HepG2 (cell line): Measurements from ENCODE around the gene PIP5K1A. TPM values are rescaled to one million over a fixed set of nuclear protein-coding genes. Genes with fewer than 3 reads are reported as not detected.
A peak's percentile ranks its signal among the peaks of the same experiment; 100 is the strongest.

ENCODE experiments used
- FOXA3 ChIP-seq: IDR thresholded peaks from 2 replicates; pipeline ENCODE4 v1.6.1; 2016; ENCODE audit warnings: missing genetic modification reagents, missing compliant biosample characterization
- GLMP ChIP-seq: sonication (generic); formaldehyde crosslinking; IDR thresholded peaks from 2 replicates; pipeline ENCODE4 v1.9.0; 2021; ENCODE audit warnings: missing genetic modification reagents, mild to moderate bottlenecking, borderline replicate concordance
- JARID2 ChIP-seq: sonication (generic); formaldehyde crosslinking; IDR thresholded peaks from 2 replicates; pipeline ENCODE4 v1.8.1; 2023; ENCODE audit warnings: missing genetic modification reagents, inconsistent platforms; ENCODE audit not compliant: insufficient replicate concordance
- KLF15 ChIP-seq: sonication (generic); formaldehyde crosslinking; IDR thresholded peaks from 2 replicates; pipeline ENCODE4 v1.8.1; 2023; ENCODE audit warnings: borderline replicate concordance, mild to moderate bottlenecking, inconsistent platforms, missing genetic modification reagents, mixed read lengths
- MAFF ChIP-seq: IDR thresholded peaks from 2 replicates; pipeline ENCODE4 v1.6.1; 2011; ENCODE audit warnings: low read depth, low read length, improper control_type of control experiment
- MAZ ChIP-seq, 2 experiments: sonication (generic) in 1 of 2; formaldehyde crosslinking in 1 of 2; IDR thresholded peaks; 2 replicates each; pipeline versions ENCODE4 v1.5.0 to v1.6.1; 2012 to 2020; ENCODE audit warnings: low read depth in 2 of 2, mild to moderate bottlenecking in 2 of 2, borderline replicate concordance in 1 of 2, improper control_type of control experiment in 1 of 2, low read length in 1 of 2, missing genetic modification reagents in 1 of 2, moderate library complexity in 1 of 2
- MIER2 ChIP-seq: IDR thresholded peaks from 2 replicates; pipeline ENCODE4 v1.6.1; 2016; ENCODE audit warnings: missing biosample characterization, missing genetic modification reagents
- RBM22 ChIP-seq: fragments of 200-400 bp; formaldehyde crosslinking; optimal IDR thresholded peaks from 2 replicates; pipeline ENCODE3; 2017; ENCODE audit warnings: mild to moderate bottlenecking, low read length, moderate library complexity
- TCF7 ChIP-seq: sonication (generic); IDR thresholded peaks from 2 replicates; pipeline ENCODE4 v1.6.1; 2016; ENCODE audit warnings: antibody characterized with exemption, low read depth
- YEATS2 ChIP-seq: sonication (generic); formaldehyde crosslinking; IDR thresholded peaks from 2 replicates; pipeline ENCODE4 v1.4.0; 2020; ENCODE audit warnings: missing genetic modification reagents, borderline replicate concordance
- ZNF121 ChIP-seq: sonication (generic); formaldehyde crosslinking; IDR thresholded peaks from 2 replicates; pipeline ENCODE4 v1.5.0; 2020; ENCODE audit warnings: mild to moderate bottlenecking, missing genetic modification reagents
- ZNF251 ChIP-seq: sonication (generic); formaldehyde crosslinking; IDR thresholded peaks from 2 replicates; pipeline ENCODE4 v1.9.0; 2021; ENCODE audit warnings: mild to moderate bottlenecking, missing genetic modification reagents
- ZNF33B ChIP-seq: sonication (generic); formaldehyde crosslinking; IDR thresholded peaks from 2 replicates; pipeline ENCODE4 v1.5.1; 2020; ENCODE audit warnings: mild to moderate bottlenecking, missing genetic modification reagents
- ZNF557 ChIP-seq: sonication (generic); formaldehyde crosslinking; IDR thresholded peaks from 2 replicates; pipeline ENCODE4 v1.4.0; 2020; ENCODE audit warnings: missing genetic modification reagents
- ZNF598 ChIP-seq: sonication (generic); formaldehyde crosslinking; IDR thresholded peaks from 2 replicates; pipeline ENCODE4 v1.5.1; 2020; ENCODE audit warnings: mild to moderate bottlenecking, missing genetic modification reagents, borderline replicate concordance
- ZNF709 ChIP-seq: sonication (generic); formaldehyde crosslinking; IDR thresholded peaks from 2 replicates; pipeline ENCODE4 v1.5.0; 2020; ENCODE audit warnings: mild to moderate bottlenecking, missing genetic modification reagents
- polyA plus RNA-seq, 8 experiments: library from polyadenylated mRNA; depleted of rRNA in 3 of 8; stranded (reverse) in 7 of 8; unstranded in 1 of 8; fragments of >200 nt; fragmentation: Illumina TruSeq in 4 of 8; extraction: Trizol in 4 of 8; gene quantifications; 2 replicates each; pipeline versions ENCODE4 v1.2.1 to v1.2.3, GENCODE V29; 2011 to 2016; ENCODE audit warnings: low read depth in 4 of 8, missing spikeins in 1 of 8, mixed read lengths in 1 of 8; ENCODE audit not compliant: insufficient read depth in 1 of 8
- total RNA-seq, 5 experiments: library from RNA; depleted of rRNA; stranded (reverse); fragments of >200 nt; fragmentation: Illumina TruSeq; extraction: Trizol; gene quantifications; 2 replicates each; pipeline ENCODE4 v1.2.3, GENCODE V29; 2016; ENCODE audit warnings: low read depth in 1 of 5
- TF ChIP-seq, protein P1 (sequence below): sonication (generic); formaldehyde crosslinking; IDR thresholded peaks from 2 replicates; pipeline ENCODE4 v1.4.0; 2020; ENCODE audit warnings: mild to moderate bottlenecking, missing genetic modification reagents, borderline replicate concordance
- TF ChIP-seq, protein P2 (sequence below): conservative IDR thresholded peaks from 2 replicates; pipeline ENCODE4 v1.6.1; 2018; ENCODE audit warnings: missing genetic modification reagents

PIP5K1A gene
- total and polyA plus RNA-seq, 2 of the 13 experiments (the other 11 are each of a cell fraction or from before 2014, with no cell fraction given), result 45.3 to 65.1 TPM

GRCh38 chr1:151198254-151199127 is at the start of gene PIP5K1A (continued):
- TF ChIP-seq, protein P1, sequence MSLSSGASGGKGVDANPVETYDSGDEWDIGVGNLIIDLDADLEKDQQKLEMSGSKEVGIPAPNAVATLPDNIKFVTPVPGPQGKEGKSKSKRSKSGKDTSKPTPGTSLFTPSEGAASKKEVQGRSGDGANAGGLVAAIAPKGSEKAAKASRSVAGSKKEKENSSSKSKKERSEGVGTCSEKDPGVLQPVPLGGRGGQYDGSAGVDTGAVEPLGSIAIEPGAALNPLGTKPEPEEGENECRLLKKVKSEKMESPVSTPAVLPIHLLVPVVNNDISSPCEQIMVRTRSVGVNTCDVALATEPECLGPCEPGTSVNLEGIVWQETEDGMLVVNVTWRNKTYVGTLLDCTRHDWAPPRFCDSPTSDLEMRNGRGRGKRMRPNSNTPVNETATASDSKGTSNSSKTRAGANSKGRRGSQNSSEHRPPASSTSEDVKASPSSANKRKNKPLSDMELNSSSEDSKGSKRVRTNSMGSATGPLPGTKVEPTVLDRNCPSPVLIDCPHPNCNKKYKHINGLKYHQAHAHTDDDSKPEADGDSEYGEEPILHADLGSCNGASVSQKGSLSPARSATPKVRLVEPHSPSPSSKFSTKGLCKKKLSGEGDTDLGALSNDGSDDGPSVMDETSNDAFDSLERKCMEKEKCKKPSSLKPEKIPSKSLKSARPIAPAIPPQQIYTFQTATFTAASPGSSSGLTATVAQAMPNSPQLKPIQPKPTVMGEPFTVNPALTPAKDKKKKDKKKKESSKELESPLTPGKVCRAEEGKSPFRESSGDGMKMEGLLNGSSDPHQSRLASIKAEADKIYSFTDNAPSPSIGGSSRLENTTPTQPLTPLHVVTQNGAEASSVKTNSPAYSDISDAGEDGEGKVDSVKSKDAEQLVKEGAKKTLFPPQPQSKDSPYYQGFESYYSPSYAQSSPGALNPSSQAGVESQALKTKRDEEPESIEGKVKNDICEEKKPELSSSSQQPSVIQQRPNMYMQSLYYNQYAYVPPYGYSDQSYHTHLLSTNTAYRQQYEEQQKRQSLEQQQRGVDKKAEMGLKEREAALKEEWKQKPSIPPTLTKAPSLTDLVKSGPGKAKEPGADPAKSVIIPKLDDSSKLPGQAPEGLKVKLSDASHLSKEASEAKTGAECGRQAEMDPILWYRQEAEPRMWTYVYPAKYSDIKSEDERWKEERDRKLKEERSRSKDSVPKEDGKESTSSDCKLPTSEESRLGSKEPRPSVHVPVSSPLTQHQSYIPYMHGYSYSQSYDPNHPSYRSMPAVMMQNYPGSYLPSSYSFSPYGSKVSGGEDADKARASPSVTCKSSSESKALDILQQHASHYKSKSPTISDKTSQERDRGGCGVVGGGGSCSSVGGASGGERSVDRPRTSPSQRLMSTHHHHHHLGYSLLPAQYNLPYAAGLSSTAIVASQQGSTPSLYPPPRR (CRISPR knock-in tag), result no peak
- TF ChIP-seq MIER2 (CRISPR knock-in tag), result peak; percentile 28; the same call in 1 of the 2 replicates
- no peak for TF ChIP-seq MAZ (IDR thresholded peaks at IDR 0.05; ENCODE audit: borderline replicate concordance, low read depth, low read length)
- TF ChIP-seq MAZ (CRISPR knock-in tag; IDR thresholded peaks at IDR 0.05; ENCODE audit: low read depth), result peak; percentile 58
- TF ChIP-seq ZNF557, result no peak
- TF ChIP-seq JARID2 (CRISPR knock-in tag), result no peak
- TF ChIP-seq ZNF709 (CRISPR knock-in tag), result no peak; the same call in 1 of the 2 replicates
- no peak for TF ChIP-seq GLMP (CRISPR knock-in tag)
- no peak for TF ChIP-seq RBM22
- no peak for TF ChIP-seq ZNF251 (CRISPR knock-in tag)
- TF ChIP-seq FOXA3 (CRISPR knock-in tag), result peak; percentile 16
- TF ChIP-seq ZNF598, result peak; percentile 7; the same call in 1 of the 2 replicates
- no peak for TF ChIP-seq ZNF121 (CRISPR knock-in tag)
- no peak; the same call in 1 of the 2 replicates for TF ChIP-seq ZNF33B (CRISPR knock-in tag)
- TF ChIP-seq YEATS2 (CRISPR knock-in tag), result peak; percentile 82; the same call in 1 of the 2 replicates
- TF ChIP-seq TCF7, result 0 out of 2 replicates have a peak, but pooled peaks have one; percentile 13
- TF ChIP-seq, protein P2, sequence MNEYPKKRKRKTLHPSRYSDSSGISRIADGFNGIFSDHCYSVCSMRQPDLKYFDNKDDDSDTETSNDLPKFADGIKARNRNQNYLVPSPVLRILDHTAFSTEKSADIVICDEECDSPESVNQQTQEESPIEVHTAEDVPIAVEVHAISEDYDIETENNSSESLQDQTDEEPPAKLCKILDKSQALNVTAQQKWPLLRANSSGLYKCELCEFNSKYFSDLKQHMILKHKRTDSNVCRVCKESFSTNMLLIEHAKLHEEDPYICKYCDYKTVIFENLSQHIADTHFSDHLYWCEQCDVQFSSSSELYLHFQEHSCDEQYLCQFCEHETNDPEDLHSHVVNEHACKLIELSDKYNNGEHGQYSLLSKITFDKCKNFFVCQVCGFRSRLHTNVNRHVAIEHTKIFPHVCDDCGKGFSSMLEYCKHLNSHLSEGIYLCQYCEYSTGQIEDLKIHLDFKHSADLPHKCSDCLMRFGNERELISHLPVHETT (CRISPR knock-in tag), result no peak
- no peak for TF ChIP-seq MAFF
- TF ChIP-seq KLF15 (CRISPR knock-in tag), result no peak
